HG03432 (cell line): ENCODE measurements around the gene CLSTN2.

Experiments
- ATAC-seq: cut with Tn5 transposase; IDR thresholded peaks from one replicate; pipeline ENCODE4 v1.9.1; 2021; ENCODE audit warnings: mild to moderate bottlenecking, moderate library complexity; ENCODE audit not compliant: unreplicated experiment

Gene CLSTN2

GRCh38 chr3:140568842-140569520 is 634.0 kb downstream of the CLSTN2 start:
- no peak for ATAC-seq

GRCh38 chr3:140570602-140571001 is 635.6 kb downstream of the CLSTN2 start:
- ATAC-seq = no peak

- ATAC-seq = no peak
Measured at GRCh38 chr3:140571836-140572235, 636.9 kb downstream of the CLSTN2 start.

GRCh38 chr3:140572334-140572733 is 637.3 kb downstream of the CLSTN2 start:
- ATAC-seq = no peak

GRCh38 chr3:140573011-140573410 is 638.0 kb downstream of the CLSTN2 start:
- ATAC-seq = no peak

GRCh38 chr3:140574375-140574774 is 639.4 kb downstream of the CLSTN2 start:
- ATAC-seq = no peak

GRCh38 chr3:140576449-140576848 is 641.5 kb downstream of the CLSTN2 start:
- ATAC-seq = no peak

GRCh38 chr3:140577911-140578310 is 642.9 kb downstream of the CLSTN2 start:
- no peak for ATAC-seq

GRCh38 chr3:140579260-140579659 is 644.3 kb downstream of the CLSTN2 start:
- ATAC-seq = no peak

- ATAC-seq = no peak
Measured at GRCh38 chr3:140580746-140581145, 645.8 kb downstream of the CLSTN2 start.

- no peak for ATAC-seq
Measured at GRCh38 chr3:140584549-140584948, 649.6 kb downstream of the CLSTN2 start.

- ATAC-seq = no peak
Measured at GRCh38 chr3:140585828-140586227, 650.8 kb downstream of the CLSTN2 start.

- no peak for ATAC-seq
Measured at GRCh38 chr3:140586311-140586710, 651.3 kb downstream of the CLSTN2 start.

GRCh38 chr3:140588558-140588957 is 653.6 kb downstream of the CLSTN2 start:
- ATAC-seq = no peak

- ATAC-seq = no peak
Measured at GRCh38 chr3:140593766-140594165, 658.8 kb downstream of the CLSTN2 start.

GRCh38 chr3:140595295-140595694 is 660.3 kb downstream of the CLSTN2 start:
- no peak for ATAC-seq

- no peak for ATAC-seq
Measured at GRCh38 chr3:140597364-140597763, 662.4 kb downstream of the CLSTN2 start.

GRCh38 chr3:140597792-140598191 is 662.8 kb downstream of the CLSTN2 start:
- ATAC-seq = no peak

- ATAC-seq = no peak
Measured at GRCh38 chr3:140599009-140599408, 664.0 kb downstream of the CLSTN2 start.

- ATAC-seq = no peak
Measured at GRCh38 chr3:140599496-140599895, 664.5 kb downstream of the CLSTN2 start.

- no peak for ATAC-seq
Measured at GRCh38 chr3:140601881-140602280, 666.9 kb downstream of the CLSTN2 start.

- ATAC-seq = no peak
Measured at GRCh38 chr3:140602781-140603180, 667.8 kb downstream of the CLSTN2 start.

- ATAC-seq = no peak
Measured at GRCh38 chr3:140603766-140604165, 668.8 kb downstream of the CLSTN2 start.
